T-helper 1 cell treated with Interleukin-12 subunit alpha and Interleukin-12 subunit beta and Interleukin-4 antibody, amounts not matched to agents 30 μg/mL and 1 μg/mL, for 36 hours (primary cell): ENCODE data around the gene KRTAP12-3.
A peak's percentile ranks its signal among the peaks of the same experiment; 100 is the strongest.
"Not testable (repeated sequence)": the region's sequence is repeated elsewhere in the genome, so short reads cannot be mapped to it uniquely, and the experiment has no call there.

Experiments
- H3K27ac Mint-ChIP-seq: one replicate; pipeline ENCODE4 v1.8.0; 2021; ENCODE audit warnings: mild to moderate bottlenecking, mixed read lengths
- H3K27me3 Mint-ChIP-seq: one replicate; pipeline ENCODE4 v1.8.0; 2021; ENCODE audit warnings: low read depth, mixed read lengths
- H3K36me3 Mint-ChIP-seq: one replicate; pipeline ENCODE4 v1.8.0; 2021; ENCODE audit warnings: low read depth, mixed read lengths
- H3K4me1 Mint-ChIP-seq: one replicate; pipeline ENCODE4 v1.8.0; 2021; ENCODE audit warnings: low read depth, mixed read lengths
- H3K4me3 Mint-ChIP-seq: one replicate; pipeline ENCODE4 v1.8.0; 2021; ENCODE audit warnings: mild to moderate bottlenecking, moderate library complexity, mixed read lengths
- H3K9me3 Mint-ChIP-seq: one replicate; pipeline ENCODE4 v1.8.0; 2021; ENCODE audit warnings: mixed read lengths

KRTAP12-3 gene

DNA sequence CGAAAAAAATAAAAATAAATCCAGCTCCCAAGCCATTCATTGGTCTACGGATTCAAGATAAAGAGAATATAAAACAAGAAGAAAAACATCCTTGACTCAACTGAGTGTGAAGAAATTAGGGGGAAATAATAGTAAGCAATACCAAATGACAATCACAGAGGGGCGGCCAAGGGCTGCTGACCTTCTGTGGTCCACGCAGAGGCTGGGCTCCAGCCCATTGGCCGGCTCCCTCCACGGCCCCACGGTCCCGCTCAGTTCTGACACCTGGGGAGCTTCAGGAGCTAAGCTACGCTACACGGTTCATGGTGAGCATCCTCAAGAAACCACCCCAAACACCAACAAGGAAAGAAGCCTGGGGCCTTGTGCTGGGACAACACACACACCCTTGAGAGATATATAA lies 38.8 kb downstream of the KRTAP12-3 start:
- Mint-ChIP-seq H3K27me3 (peaks cover 70% of the 10 kb centered on the region), H3K4me3 (no peak overlapping the region)

DNA sequence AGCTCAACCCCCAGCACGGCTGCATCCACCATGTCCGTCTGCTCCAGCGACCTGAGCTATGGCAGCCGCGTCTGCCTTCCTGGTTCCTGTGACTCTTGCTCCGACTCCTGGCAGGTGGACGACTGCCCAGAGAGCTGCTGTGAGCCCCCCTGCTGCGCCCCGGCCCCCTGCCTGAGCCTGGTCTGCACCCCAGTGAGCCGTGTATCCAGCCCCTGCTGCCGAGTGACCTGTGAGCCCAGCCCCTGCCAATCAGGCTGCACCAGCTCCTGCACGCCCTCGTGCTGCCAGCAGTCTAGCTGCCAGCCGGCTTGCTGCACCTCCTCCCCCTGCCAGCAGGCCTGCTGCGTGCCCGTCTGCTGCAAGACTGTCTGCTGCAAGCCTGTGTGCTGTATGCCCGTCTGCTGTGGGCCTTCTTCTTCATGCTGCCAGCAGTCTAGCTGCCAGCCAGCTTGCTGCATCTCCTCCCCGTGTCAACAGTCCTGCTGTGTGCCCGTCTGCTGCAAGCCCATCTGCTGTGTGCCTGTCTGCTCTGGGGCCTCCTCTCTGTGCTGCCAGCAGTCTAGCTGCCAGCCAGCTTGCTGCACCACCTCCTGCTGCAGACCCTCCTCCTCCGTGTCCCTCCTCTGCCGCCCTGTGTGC lies 39.6 kb downstream of the KRTAP12-3 start, which contains the start of gene KRTAP10-12:
Gene KRTAP10-12, plus strand, starts transcription at position 1 of the 639 bp plus-strand sequence. Its CDS starts 30 bp downstream, at position 31.
- peaks cover 70% of the 10 kb centered on the region for H3K27me3 Mint-ChIP-seq
- not testable (repeated sequence) for H3K27ac Mint-ChIP-seq, H3K4me3 Mint-ChIP-seq

More for the DNA sequence above, 38.8 kb downstream of the KRTAP12-3 start:
- Mint-ChIP-seq H3K27ac (no peak overlapping the region), H3K9me3 (peaks cover 24% of the 10 kb centered on the region), H3K4me1 (peaks cover 3% of the 10 kb centered on the region), H3K36me3 (peaks cover 1% of the 10 kb centered on the region)

DNA sequence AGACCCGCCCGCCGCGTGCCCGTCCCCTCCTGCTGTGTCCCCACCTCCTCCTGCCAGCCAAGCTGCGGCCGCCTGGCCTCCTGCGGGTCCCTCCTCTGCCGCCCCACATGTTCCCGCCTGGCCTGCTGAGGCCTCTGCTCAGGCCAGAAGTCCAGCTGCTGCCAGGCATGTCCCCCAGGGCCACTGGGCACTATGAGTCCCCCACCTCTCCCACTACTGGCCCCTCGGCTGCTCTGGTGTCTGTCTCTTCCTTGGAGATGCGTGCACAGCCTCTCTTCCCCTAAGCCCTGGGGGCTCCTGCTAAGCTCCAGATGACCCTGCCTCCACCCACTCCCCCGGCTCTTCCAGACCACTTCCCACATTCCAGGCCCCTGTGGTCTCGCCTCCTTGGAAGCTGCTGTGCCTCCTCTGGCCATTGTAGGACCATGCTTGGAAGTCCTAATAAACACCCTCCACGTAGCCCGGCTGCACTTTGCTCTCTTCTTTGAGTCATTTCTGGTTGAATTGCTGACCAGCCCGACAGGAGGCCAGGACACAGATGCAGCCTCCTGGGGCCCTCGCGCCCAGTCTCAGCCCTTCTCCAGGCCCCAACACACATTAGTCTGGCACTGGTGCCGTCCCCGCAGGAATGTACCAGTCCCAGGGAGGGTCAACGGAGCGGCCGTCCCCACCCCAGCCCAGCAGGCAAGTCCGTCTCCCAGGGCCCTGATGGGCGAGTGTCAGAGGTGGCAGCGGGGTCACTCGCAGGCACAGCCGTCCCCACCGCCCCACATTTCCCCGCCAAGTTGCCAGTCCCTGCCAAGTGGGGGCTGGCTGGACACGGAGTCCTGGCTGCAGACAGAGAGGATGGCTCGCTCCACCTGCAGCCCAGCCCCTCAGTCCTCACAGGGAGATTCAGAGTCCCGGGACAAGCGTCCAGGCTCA lies 40.3 kb downstream of the KRTAP12-3 start:
- no peak overlapping the region for H3K27ac Mint-ChIP-seq
- no peak overlapping the region for H3K4me3 Mint-ChIP-seq
- peaks cover 10% of the 10 kb centered on the region for H3K9me3 Mint-ChIP-seq
- H3K36me3 Mint-ChIP-seq, result no peaks in the 10 kb centered on the region
- H3K4me1 Mint-ChIP-seq, result no peaks in the 10 kb centered on the region
- peaks cover 68% of the 10 kb centered on the region for H3K27me3 Mint-ChIP-seq

More for the DNA sequence above, 39.6 kb downstream of the KRTAP12-3 start, which contains the start of gene KRTAP10-12:
- peaks cover 17% of the 10 kb centered on the region for H3K9me3 Mint-ChIP-seq
- not testable (repeated sequence) for H3K4me1 Mint-ChIP-seq, H3K36me3 Mint-ChIP-seq

DNA sequence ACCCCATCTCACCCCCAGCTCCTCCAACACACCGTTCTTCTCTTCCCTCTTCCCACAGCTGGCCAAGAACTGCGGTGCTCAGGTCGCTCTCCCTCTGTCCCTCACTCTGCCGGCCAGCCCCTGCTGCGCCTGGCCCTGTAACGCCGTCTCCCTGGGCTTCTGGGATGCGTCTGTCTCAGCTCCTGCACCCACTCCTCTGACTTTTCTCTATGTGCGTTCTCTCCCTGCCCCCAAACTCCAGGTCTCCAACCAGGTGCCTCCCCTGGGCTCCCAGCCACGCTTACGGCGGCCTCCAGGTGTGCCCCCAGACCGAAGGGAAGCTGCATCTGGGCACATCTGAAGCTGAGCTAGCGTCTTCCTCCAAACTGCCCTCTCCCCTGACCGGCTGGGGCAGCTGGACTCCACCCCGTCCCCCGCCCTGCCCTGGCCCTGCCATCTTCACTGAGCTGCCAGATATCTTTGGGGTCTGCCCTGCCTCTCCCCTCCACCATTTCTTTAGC lies 41.8 kb downstream of the KRTAP12-3 start:
- Mint-ChIP-seq H3K9me3 (no peaks in the 10 kb centered on the region), H3K27me3 (peaks cover 68% of the 10 kb centered on the region), H3K36me3 (no peaks in the 10 kb centered on the region), H3K27ac (no peak overlapping the region), H3K4me3 (no peak overlapping the region), H3K4me1 (no peaks in the 10 kb centered on the region)

DNA sequence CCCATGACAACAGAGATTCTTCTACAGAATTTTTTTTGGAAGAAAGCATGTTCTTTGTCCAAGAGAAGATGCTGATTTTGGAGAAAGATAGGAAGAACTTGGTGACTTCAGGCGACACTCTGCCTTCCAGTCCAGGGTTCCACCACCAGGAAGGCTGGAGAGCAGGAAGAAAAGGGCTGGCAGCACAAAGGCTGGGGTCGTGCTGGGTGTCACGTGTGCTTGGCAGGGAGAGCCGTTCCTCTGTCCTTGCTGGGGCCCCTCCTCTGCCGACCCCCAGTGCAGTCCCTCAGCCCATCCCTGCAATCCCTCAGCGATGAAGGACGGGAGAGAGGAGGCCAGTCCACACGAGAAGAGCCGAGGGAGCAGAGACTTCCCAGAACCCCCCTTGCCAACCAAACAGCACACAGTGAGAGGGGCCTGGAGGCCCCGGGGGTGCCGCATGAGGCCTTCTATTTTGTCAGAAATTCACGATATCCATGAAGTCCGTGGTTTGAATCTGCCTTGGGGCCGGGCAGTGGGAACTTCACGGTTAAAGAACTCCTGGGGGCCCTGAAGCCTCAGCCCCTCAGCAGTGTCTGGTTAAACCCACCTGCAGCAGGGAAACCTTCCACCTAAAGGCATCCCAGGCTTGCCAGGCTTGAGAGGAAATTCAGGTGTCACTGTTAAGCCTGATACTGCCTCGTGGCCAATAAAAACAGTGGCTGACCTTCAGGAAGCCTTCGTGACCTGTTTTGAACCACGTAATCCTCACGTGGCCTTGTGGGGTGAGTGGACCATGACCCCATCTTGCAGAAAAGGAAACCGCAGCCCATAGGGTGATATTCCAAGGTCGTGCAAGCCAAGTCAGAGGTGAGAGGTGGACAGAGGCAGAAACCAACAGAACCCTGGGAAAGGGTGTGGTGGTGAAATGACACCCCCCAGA lies 42.6 kb downstream of the KRTAP12-3 start:
- H3K4me1 Mint-ChIP-seq, result no peaks in the 10 kb centered on the region
- peaks cover 74% of the 10 kb centered on the region for H3K27me3 Mint-ChIP-seq

DNA sequence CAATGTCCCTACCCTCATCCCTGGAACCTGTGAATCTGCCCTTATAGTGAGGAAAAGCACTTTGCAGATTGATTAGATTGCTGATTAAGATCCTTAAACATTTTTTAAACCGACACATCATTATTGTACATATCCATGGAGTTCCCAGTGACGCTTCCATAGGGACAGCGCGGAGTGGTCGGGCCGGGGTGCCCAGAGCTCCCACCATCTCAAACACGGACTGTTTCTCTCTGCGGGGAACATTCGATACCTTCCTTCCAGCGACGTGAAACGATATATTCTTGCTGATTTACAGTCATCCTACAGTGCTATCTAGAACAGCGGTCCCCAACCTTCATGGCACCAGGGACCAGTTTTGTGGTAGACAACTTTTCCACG lies 43.3 kb downstream of the KRTAP12-3 start:
- Mint-ChIP-seq H3K36me3 (peaks cover 7% of the 10 kb centered on the region), H3K27me3 (peaks cover 73% of the 10 kb centered on the region), H3K9me3 (peaks cover 5% of the 10 kb centered on the region), H3K4me1 (peaks cover 2% of the 10 kb centered on the region), H3K27ac (no peak overlapping the region), H3K4me3 (no peak overlapping the region)

More for the DNA sequence above, 42.6 kb downstream of the KRTAP12-3 start:
- no peak overlapping the region for H3K4me3 Mint-ChIP-seq
- no peak overlapping the region for H3K27ac Mint-ChIP-seq
- peaks cover 3% of the 10 kb centered on the region for H3K36me3 Mint-ChIP-seq
- no peaks in the 10 kb centered on the region for H3K9me3 Mint-ChIP-seq

DNA sequence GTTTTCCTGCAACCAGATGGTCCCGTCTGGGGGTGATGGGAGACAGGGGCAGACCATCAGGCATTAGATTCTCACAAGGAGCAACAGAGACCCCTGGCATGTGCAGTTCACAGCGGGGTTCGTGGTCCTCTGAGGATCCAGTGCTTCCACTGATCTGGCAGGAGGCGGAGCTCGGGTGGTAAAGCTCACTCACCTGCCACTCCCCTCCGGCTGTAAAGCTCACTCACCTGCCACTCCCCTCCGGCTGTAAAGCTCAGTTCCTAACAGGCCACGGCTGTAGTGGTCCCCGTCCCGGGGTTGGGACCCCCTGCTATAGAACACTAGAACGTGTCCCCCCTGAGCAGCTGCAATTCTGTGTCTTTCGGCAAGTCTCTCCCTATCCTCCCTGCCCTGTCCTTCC lies 43.8 kb downstream of the KRTAP12-3 start:
- Mint-ChIP-seq H3K36me3 (peaks cover 7% of the 10 kb centered on the region), H3K4me3 (no peak overlapping the region), H3K4me1 (peaks cover 2% of the 10 kb centered on the region), H3K27ac (no peak overlapping the region), H3K27me3 (peaks cover 73% of the 10 kb centered on the region), H3K9me3 (peaks cover 6% of the 10 kb centered on the region)

DNA sequence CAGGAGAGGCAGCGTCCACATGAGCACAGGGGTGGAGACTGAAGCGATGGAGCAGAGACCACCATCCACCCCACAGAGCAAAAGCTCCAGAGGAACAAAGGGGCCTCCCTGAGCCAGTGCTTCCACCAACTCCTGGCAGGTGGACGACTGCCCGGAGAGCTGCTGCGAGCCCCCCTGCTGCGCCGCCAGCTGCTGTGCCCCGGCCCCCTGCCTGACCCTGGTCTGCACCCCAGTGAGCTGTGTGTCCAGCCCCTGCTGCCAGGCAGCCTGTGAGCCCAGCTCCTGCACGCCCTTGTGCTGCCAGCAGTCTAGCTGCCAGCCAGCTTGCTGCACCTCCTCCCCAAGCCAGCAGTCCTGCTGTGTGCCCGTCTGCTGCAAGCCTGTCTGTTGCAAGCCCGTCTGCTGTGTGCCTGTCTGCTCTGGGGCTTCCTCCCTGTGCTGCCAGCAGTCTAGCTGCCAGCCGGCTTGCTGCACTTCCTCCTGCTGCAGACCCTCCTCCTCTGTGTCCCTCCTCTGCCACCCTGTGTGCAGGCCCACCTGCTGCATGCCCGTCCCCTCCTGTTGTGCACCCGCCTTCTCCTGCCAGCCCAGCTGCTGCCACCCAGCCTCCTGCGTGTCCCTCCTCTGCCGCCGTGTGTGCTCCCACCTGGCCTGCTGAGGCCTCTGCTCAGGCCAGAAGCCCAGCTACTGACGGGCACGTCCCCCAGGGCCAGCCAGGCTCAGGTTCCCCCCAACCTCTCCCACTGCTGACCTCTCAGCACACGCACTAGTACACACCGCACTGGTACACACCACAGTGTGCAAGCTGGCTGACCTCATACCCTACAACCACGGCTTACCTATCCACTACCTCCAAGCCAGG lies 44.6 kb downstream of the KRTAP12-3 start:
- no peak overlapping the region for H3K27ac Mint-ChIP-seq
- H3K4me1 Mint-ChIP-seq, result peaks cover 2% of the 10 kb centered on the region
- peaks cover 72% of the 10 kb centered on the region for H3K27me3 Mint-ChIP-seq
- H3K9me3 Mint-ChIP-seq, result peaks cover 6% of the 10 kb centered on the region
- H3K4me3 Mint-ChIP-seq, result no peak overlapping the region
- peaks cover 7% of the 10 kb centered on the region for H3K36me3 Mint-ChIP-seq

DNA sequence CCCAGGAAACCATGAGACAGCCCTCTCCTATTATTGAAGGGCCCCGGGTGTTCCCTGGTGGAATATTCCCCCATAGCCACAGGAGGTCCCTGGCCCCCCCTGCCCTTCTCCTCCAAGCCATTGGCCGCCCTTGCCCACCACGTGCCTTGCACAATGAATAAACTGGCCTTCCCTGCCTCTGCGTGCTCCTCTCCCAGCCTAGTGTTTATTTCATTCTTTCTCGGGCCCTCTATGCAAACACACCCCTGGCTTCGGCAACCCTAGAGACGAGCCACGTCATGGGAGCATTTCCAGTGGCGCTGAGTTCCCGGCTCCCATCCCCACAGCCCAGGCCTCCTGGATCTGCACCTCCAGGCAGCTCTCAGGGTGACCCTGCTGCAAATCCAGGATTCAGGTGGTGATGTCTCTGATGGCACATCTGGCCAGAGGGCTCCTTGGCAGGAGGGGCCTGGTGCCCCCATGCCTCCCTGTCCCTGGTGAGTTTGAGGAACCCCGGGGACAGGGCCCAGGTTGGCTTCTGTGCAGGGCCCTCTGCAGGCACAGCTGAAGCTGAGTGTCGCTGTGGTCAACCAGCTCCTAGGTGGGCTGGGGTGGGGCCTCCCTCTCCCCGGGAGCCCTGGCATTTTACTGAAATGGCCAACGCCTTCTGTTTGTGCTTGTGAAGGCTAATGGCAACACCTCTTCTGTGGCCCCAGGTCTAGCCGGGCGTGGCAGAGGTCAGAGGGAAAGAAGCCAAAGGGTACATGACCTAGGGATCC lies 45.4 kb downstream of the KRTAP12-3 start:
- no peak overlapping the region for H3K4me3 Mint-ChIP-seq
- peaks cover 2% of the 10 kb centered on the region for H3K4me1 Mint-ChIP-seq
- peaks cover 7% of the 10 kb centered on the region for H3K36me3 Mint-ChIP-seq
- no peak overlapping the region for H3K27ac Mint-ChIP-seq
- peaks cover 6% of the 10 kb centered on the region for H3K9me3 Mint-ChIP-seq
- H3K27me3 Mint-ChIP-seq, result peaks cover 72% of the 10 kb centered on the region

DNA sequence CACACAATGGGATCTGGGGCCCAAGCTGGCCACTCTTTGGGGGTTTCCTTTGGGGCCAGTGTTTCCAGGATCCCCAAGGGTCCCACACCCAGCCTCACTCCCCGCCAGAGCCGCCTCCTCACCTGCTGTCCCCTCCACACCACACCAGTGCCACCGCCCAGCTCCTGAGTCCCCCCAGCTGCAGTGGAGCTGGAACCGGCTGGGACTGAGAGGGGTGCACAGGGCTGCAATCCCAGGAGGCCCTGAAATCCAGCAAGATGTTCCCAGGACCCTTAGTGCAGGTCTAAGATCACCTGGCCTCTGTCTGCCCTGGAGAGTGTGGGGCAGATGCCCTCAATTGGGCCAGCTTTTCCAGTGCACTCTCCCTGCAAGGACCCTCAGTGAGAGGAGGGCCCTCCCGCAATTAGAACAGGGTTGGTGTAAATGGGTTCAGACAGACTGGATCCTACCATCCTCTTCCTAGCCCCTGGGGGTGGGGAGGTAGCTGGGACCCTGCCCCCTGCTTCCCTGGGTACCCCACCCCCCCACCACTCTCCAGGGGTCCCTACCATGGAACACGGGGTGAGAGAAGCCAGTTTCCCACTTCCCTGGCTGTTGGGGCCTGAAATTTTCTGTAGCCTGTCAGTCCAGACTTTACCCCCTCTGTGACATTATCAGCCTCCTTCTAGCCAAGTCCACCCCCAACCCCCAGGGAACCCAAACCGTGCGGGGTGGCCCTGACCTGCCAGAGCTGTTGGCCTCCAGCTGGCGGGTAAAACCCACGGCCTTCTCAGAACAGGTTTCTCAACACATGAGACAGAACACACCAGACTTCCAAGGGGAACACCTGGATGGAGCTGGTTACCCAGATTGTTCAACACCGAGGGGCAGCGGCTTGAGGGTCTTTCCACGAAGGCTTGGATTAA lies 46.3 kb downstream of the KRTAP12-3 start:
- Mint-ChIP-seq H3K27ac (no peak overlapping the region), H3K9me3 (peaks cover 6% of the 10 kb centered on the region), H3K4me1 (peaks cover 2% of the 10 kb centered on the region), H3K27me3 (peaks cover 72% of the 10 kb centered on the region), H3K36me3 (peaks cover 7% of the 10 kb centered on the region), H3K4me3 (no peak overlapping the region)

DNA sequence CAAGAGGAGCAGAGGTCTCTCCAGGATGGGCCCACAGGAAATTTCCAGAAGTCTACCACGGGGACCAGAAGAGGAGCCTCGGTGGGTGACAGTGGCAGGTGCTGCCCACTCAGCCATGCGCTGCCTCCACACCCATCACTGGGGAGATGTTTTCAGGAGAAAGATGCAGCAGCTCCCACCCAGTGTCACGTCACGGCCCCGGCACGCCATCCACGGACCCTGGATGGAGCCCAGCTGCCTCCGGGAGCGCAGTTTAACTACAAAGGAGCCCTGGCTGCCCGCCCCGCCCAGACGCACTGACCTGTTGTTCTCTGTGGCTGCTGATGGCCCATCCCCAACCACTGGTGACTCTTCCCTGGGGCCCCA lies 46.9 kb downstream of the KRTAP12-3 start:
- Mint-ChIP-seq H3K27ac (no peak overlapping the region), H3K9me3 (peaks cover 6% of the 10 kb centered on the region), H3K27me3 (peaks cover 75% of the 10 kb centered on the region), H3K4me3 (no peak overlapping the region), H3K36me3 (peaks cover 7% of the 10 kb centered on the region), H3K4me1 (peaks cover 4% of the 10 kb centered on the region)

DNA sequence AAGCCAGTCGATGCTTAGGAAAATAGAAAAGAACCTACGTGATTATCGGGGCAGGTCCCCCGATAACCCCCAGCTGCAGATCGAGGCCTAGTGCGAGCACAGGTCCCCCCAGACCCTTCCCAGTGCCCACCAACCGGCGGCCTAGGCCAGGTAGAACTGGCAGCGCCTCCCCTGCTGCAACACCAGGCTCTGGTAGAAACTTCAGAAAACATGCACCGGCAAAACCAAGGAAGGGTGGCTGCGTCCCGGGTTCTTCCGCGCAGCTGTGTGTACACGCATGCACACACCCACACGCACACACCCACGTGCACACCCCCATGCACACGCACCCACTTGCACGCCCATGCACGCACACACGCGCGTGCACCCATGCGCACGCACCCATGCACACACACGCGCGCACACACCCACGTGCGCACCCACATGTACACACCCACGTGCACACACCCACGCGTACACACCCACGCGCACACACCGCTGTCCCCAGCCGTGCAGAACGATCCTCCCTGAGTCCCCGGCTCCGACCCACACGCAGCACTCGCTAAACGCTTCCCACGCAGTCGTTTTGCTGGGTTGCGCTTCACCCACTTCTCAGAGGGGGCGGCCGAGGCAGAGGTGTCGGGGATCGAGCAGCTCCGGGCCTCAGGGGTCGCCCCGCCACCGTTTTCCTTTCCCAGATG lies 48.4 kb downstream of the KRTAP12-3 start:
- Mint-ChIP-seq H3K27me3 (peaks cover 83% of the 10 kb centered on the region), H3K9me3 (peaks cover 6% of the 10 kb centered on the region), H3K4me3 (no peak overlapping the region), H3K36me3 (peaks cover 7% of the 10 kb centered on the region), H3K27ac (peak overlapping the region; percentile 62), H3K4me1 (peaks cover 10% of the 10 kb centered on the region)
